ENCODE data around the gene DLL3. TPM values are rescaled to one million over a fixed set of nuclear protein-coding genes. Genes with fewer than 3 reads are reported as not detected.

Gene DLL3
- total RNA-seq, 5 donors from 2014 or later (not counting 1 experiment from before 2014, with no cell fraction given): 0.16 to 0.20 TPM; not detected in 3

DNA sequence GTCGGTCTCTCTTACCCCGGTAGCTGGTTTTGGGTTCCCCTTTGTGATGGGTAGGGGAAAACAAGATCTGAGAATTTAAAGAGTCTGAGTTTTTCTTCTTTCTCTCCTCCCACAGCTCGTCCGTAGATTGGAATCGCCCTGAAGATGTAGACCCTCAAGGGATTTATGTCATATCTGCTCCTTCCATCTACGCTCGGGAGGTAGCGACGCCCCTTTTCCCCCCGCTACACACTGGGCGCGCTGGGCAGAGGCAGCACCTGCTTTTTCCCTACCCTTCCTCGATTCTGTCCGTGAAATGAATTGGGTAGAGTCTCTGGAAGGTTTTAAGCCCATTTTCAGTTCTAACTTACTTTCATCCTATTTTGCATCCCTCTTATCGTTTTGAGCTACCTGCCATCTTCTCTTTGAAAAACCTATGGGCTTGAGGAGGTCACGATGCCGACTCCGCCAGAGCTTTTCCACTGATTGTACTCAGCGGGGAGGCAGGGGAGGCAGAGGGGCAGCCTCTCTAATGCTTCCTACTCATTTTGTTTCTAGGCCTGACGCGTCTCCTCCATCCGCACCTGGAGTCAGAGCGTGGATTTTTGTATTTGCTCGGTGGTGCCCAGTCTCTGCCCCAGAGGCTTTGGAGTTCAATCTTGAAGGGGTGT lies 9.1 kb downstream of the DLL3 start:
- ChIA-PET POLR2A (no interaction called here), CTCF (interaction anchor here in 1 of 2 donors (1.0 kb wide), 1 partner anchor 9 kb away, joined by 3 read pairs; the partner anchor contains the start of gene DLL3)
- Mint-ChIP-seq H3K36me3 (no peaks in the 10 kb centered on the region), H3K27ac (peak overlapping the region in 1 of 2 donors; percentile 52), H3K4me1 (peaks cover 17 to 36% (median 26%) of the 10 kb centered on the region in 3 donors), H3K4me3 (peak overlapping the region; percentile 67 to 82 (median 78)), H3K27me3 (peaks cover 49 to 65% of the 10 kb centered on the region in 2 donors), H3K9me3 (no peaks in the 10 kb centered on the region)
- H3K27ac ChIP-seq (ENCODE audit: low read length): no peak overlapping the region
- DNase-seq: no peak
- H3K27me3 ChIP-seq (replicated peaks in 1 of 2; ENCODE audit: control insufficient read depth in 2 of 2, extremely low read depth in 1 of 2, insufficient read depth in 2 of 2, low read length in 1 of 2): peaks cover 3 to 74% of the 10 kb centered on the region in 2 experiments
- no peaks in the 10 kb centered on the region for H3K9me3 ChIP-seq
- ATAC-seq (replicated peaks in 1 of 4): no peak
- peaks cover 0 to 22% of the 10 kb centered on the region in 2 experiments for H3K4me1 ChIP-seq (ENCODE audit: control insufficient read depth in 1 of 2, extremely low read depth in 1 of 2, insufficient read depth in 2 of 2, low read length in 2 of 2)
- H3K4me3 ChIP-seq (ENCODE audit: control insufficient read depth in 1 of 2, extremely low read depth in 1 of 2, low read length in 1 of 2): peak overlapping the region; percentile 34 to 49
- WGBS (ENCODE audit: insufficient coverage): 71% methylated on average over 10 of the region's 24 CpGs
- H3K36me3 ChIP-seq (ENCODE audit: control insufficient read depth in 2 of 2, extremely low read depth in 1 of 2, insufficient read depth in 1 of 2, low read length in 1 of 2): no peaks in the 10 kb centered on the region

DNA sequence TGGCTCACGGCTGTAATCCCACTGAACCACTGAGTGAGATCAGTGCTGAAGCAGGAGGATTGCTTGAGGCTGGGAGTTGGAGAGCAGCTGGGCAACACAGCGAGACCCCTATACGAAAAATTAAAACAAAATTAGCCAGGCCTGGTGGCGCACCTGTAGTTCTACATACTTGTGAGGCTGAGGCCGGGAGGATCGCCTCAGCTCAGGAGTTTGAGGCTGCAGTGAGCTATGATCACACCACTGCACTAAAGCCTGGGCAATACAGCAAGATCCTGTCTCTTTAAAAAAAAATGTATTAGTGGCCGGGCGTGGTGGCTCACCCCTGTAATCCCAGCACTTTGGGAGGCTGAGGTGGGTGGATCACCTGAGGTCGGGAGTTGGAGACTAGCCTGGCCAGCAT lies 9.9 kb downstream of the DLL3 start:
- no peaks in the 10 kb centered on the region for H3K36me3 ChIP-seq (ENCODE audit: control insufficient read depth in 2 of 2, extremely low read depth in 1 of 2, insufficient read depth in 1 of 2, low read length in 1 of 2)
- 86% methylated on average over 5 of the region's 9 CpGs for WGBS (ENCODE audit: insufficient coverage)
- H3K27me3 ChIP-seq (replicated peaks in 1 of 2; ENCODE audit: control insufficient read depth in 2 of 2, extremely low read depth in 1 of 2, insufficient read depth in 2 of 2, low read length in 1 of 2): peaks cover 3 to 72% of the 10 kb centered on the region in 2 experiments
- CTCF ChIA-PET: no interaction called here
- Mint-ChIP-seq H3K4me3 (peak overlapping the region in 1 of 3 donors; percentile 82), H3K27ac (no peak overlapping the region), H3K36me3 (no peaks in the 10 kb centered on the region), H3K4me1 (peaks cover 12 to 28% (median 18%) of the 10 kb centered on the region in 3 donors), H3K27me3 (peaks cover 46 to 64% of the 10 kb centered on the region in 2 donors), H3K9me3 (no peaks in the 10 kb centered on the region)
- POLR2A ChIA-PET: no interaction called here
- ATAC-seq (replicated peaks in 1 of 4) (no peak), DNase-seq (no peak)
- H3K4me3 ChIP-seq (ENCODE audit: control insufficient read depth in 1 of 2, extremely low read depth in 1 of 2, low read length in 1 of 2): no peak overlapping the region
- H3K4me1 ChIP-seq (ENCODE audit: control insufficient read depth in 1 of 2, extremely low read depth in 1 of 2, insufficient read depth in 2 of 2, low read length in 2 of 2): peaks cover 0 to 17% of the 10 kb centered on the region in 2 experiments
- H3K9me3 ChIP-seq: no peaks in the 10 kb centered on the region
- H3K27ac ChIP-seq (ENCODE audit: low read length): no peak overlapping the region

DNA sequence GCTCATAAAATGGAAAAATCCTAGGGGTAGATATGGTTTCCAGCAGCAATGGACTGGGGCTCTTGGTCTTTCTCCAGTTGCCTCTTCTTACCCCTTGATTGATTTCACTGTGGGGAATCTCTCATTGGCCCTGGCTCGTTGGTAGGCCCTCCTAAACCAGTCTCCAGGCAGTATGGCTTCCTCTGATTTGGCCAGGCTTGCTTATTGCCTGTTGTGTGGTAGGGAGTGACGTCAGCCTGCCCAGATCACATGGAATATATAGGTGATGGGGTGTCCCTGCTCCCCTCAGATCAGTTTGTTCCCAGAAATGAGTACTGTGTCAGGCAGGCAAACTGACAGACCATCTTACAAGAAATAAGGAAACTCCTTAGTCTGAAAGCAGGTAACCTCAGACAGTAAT lies 10.5 kb downstream of the DLL3 start:
- Mint-ChIP-seq H3K4me3 (no peak overlapping the region), H3K4me1 (peaks cover 12 to 23% (median 18%) of the 10 kb centered on the region in 3 donors), H3K27me3 (peaks cover 47 to 64% of the 10 kb centered on the region in 2 donors), H3K27ac (no peak overlapping the region), H3K9me3 (no peaks in the 10 kb centered on the region), H3K36me3 (no peaks in the 10 kb centered on the region)
- ATAC-seq (replicated peaks in 1 of 4): no peak
- POLR2A ChIA-PET: no interaction called here
- WGBS (ENCODE audit: insufficient coverage): no CpG with 5 or more reads among the region's 2 CpGs
- H3K4me3 ChIP-seq (ENCODE audit: control insufficient read depth in 1 of 2, extremely low read depth in 1 of 2, low read length in 1 of 2): no peak overlapping the region
- CTCF ChIA-PET: no interaction called here
- H3K27ac ChIP-seq (ENCODE audit: low read length): no peak overlapping the region
- H3K27me3 ChIP-seq (replicated peaks in 1 of 2; ENCODE audit: control insufficient read depth in 2 of 2, extremely low read depth in 1 of 2, insufficient read depth in 2 of 2, low read length in 1 of 2): peaks cover 6 to 72% of the 10 kb centered on the region in 2 experiments
- DNase-seq: no peak
- H3K4me1 ChIP-seq (ENCODE audit: control insufficient read depth in 1 of 2, extremely low read depth in 1 of 2, insufficient read depth in 2 of 2, low read length in 2 of 2): peaks cover 0 to 17% of the 10 kb centered on the region in 2 experiments
- H3K36me3 ChIP-seq (ENCODE audit: control insufficient read depth in 2 of 2, extremely low read depth in 1 of 2, insufficient read depth in 1 of 2, low read length in 1 of 2): no peaks in the 10 kb centered on the region
- H3K9me3 ChIP-seq: no peaks in the 10 kb centered on the region

DNA sequence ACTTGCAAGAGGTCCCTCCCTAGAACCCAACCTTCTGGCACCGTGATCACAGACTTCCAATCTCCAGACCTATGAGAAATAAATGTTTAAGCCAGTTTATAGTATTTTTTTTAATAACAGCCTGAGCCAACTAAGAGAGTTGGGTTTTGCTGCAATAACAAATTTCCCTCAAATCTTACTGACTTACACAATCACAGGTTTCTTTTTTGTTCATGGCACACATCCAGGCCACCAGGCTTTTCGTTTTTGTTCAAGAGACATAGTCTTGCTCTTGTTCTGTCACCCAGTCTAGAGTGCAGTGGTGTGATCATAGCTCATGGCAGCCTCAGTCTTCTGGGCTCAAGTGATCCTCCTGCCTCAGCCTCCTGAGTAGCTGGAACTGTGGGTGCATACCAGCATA lies 14.2 kb downstream of the DLL3 start:
- Mint-ChIP-seq H3K36me3 (no peaks in the 10 kb centered on the region), H3K4me1 (peaks cover 14 to 19% (median 17%) of the 10 kb centered on the region in 3 donors), H3K9me3 (no peaks in the 10 kb centered on the region), H3K27me3 (peaks cover 41 to 61% of the 10 kb centered on the region in 2 donors), H3K4me3 (no peak overlapping the region), H3K27ac (no peak overlapping the region)
- POLR2A ChIA-PET: no interaction called here
- Histone ChIP-seq H3K4me1 (ENCODE audit: control insufficient read depth in 1 of 2, extremely low read depth in 1 of 2, insufficient read depth in 2 of 2, low read length in 2 of 2) (peaks cover 6 to 17% of the 10 kb centered on the region in 2 experiments), H3K27me3 (replicated peaks in 1 of 2; ENCODE audit: control insufficient read depth in 2 of 2, extremely low read depth in 1 of 2, insufficient read depth in 2 of 2, low read length in 1 of 2) (peaks cover 13 to 73% of the 10 kb centered on the region in 2 experiments), H3K27ac (ENCODE audit: low read length) (no peak overlapping the region), H3K9me3 (no peaks in the 10 kb centered on the region), H3K36me3 (ENCODE audit: control insufficient read depth in 2 of 2, extremely low read depth in 1 of 2, insufficient read depth in 1 of 2, low read length in 1 of 2) (no peaks in the 10 kb centered on the region), H3K4me3 (ENCODE audit: control insufficient read depth in 1 of 2, extremely low read depth in 1 of 2, low read length in 1 of 2) (no peak overlapping the region)
- CTCF ChIA-PET: no interaction called here
- DNase-seq (no peak), ATAC-seq (replicated peaks in 1 of 4) (no peak)
- WGBS (ENCODE audit: insufficient coverage): 17% methylated on average over 1 of the region's 2 CpGs

DNA sequence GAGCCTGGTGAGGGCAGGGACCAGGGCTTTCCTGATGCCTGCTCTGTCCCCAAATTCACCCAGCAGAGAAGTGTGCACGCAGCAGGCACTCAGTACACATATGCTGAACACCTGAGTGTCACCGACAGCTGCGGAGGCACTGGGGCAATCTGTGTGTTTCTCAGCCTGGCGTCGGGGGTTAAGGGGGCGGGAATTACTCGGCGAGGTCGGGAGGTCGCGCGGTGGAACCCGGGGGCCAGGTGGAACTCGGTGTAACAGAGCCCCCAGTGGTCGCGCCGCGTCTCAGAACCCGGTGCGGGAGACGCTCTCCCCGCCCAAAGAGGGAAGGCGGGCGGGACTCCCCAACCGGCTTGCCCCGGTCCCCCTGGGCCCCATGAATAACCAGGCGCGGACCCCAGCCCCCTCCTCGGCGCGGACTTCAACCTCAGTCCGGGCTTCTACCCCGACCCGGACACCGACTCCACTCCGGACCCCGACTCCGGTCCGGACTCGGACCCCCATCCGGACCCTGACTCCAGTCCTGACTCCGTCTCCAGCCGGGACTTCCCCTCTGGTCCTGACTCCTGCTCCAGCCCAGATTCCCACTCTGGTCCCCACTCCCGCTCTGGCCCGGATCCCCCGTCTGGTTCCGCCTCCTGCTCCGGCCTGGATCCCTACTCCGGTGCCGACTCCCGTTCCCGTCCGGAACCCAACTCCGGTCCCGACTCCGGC lies 16.2 kb downstream of the DLL3 start, which contains the start of gene SELENOV:
SELENOV (plus strand) TSS at position 300 of the 711 bp plus-strand sequence; CDS start at position 374, 74 bp downstream.
- H3K36me3 Mint-ChIP-seq: no peaks in the 10 kb centered on the region
- no peaks in the 10 kb centered on the region for H3K9me3 ChIP-seq
- CTCF ChIA-PET: no interaction called here
- 4% methylated on average over 56 of the region's 56 CpGs for WGBS (ENCODE audit: insufficient coverage)
- H3K36me3 ChIP-seq (ENCODE audit: control insufficient read depth in 2 of 2, extremely low read depth in 1 of 2, insufficient read depth in 1 of 2, low read length in 1 of 2): no peaks in the 10 kb centered on the region
- H3K4me1 Mint-ChIP-seq: peaks cover 13 to 15% (median 14%) of the 10 kb centered on the region in 3 donors
- DNase-seq (peak in 11 of 35 experiments; percentile 10 to 43 (median 23)), ATAC-seq (replicated peaks in 1 of 4) (peak; percentile 63 to 78 (median 72))
- H3K4me1 ChIP-seq (ENCODE audit: control insufficient read depth in 1 of 2, extremely low read depth in 1 of 2, insufficient read depth in 2 of 2, low read length in 2 of 2): peaks cover 6 to 17% of the 10 kb centered on the region in 2 experiments
- no peak within 1 kb of the TSS for H3K27ac ChIP-seq (ENCODE audit: low read length)
- POLR2A ChIA-PET: no interaction called here
- peaks cover 31 to 52% of the 10 kb centered on the region in 2 donors for H3K27me3 Mint-ChIP-seq
- no peaks in the 10 kb centered on the region for H3K9me3 Mint-ChIP-seq
- H3K4me3 Mint-ChIP-seq: peak within 1 kb of the TSS; percentile 68 to 83 (median 75)
- H3K27ac Mint-ChIP-seq: no peak within 1 kb of the TSS
- peaks cover 10 to 74% of the 10 kb centered on the region in 2 experiments for H3K27me3 ChIP-seq (replicated peaks in 1 of 2; ENCODE audit: control insufficient read depth in 2 of 2, extremely low read depth in 1 of 2, insufficient read depth in 2 of 2, low read length in 1 of 2)
- peak within 1 kb of the TSS; percentile 35 to 63 for H3K4me3 ChIP-seq (ENCODE audit: control insufficient read depth in 1 of 2, extremely low read depth in 1 of 2, low read length in 1 of 2)

DNA sequence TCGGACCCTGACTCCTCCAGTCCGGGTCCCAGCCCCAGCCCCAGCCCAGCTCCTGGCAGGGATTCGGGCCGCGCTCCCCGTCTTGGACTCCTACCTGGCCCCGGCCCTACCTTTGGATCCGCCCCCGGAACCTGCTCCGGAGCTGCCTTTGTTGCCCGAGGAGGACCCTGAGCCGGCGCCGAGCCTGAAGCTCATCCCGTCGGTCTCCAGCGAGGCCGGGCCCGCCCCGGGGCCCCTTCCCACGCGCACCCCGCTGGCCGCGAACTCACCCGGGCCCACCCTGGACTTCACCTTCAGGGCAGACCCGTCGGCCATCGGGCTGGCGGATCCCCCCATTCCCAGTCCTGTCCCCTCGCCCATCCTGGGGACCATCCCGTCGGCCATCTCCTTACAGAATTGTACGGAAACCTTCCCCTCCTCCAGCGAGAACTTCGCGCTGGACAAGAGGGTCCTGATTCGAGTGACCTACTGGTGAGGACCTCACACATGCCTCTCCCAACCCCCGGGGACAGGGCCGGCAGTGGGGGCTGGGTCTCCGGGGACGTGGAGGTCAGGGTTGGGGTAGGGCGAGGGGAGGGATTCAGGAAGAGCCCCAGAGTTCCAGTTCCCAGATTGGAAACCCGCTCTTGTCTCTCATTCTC lies 16.9 kb downstream of the DLL3 start:
- peaks cover 6 to 17% of the 10 kb centered on the region in 2 experiments for H3K4me1 ChIP-seq (ENCODE audit: control insufficient read depth in 1 of 2, extremely low read depth in 1 of 2, insufficient read depth in 2 of 2, low read length in 2 of 2)
- CTCF ChIA-PET: interaction anchor here in 1 of 2 donors (0.8 kb wide), 1 partner anchor 17 kb away, joined by 3 read pairs; the partner anchor contains the start of gene EID2B
- Mint-ChIP-seq H3K27me3 (peaks cover 31 to 49% of the 10 kb centered on the region in 2 donors), H3K4me1 (peaks cover 13 to 15% (median 14%) of the 10 kb centered on the region in 3 donors), H3K9me3 (no peaks in the 10 kb centered on the region), H3K36me3 (no peaks in the 10 kb centered on the region), H3K27ac (no peak overlapping the region), H3K4me3 (peak overlapping the region; percentile 67 to 83 (median 75))
- peaks cover 10 to 74% of the 10 kb centered on the region in 2 experiments for H3K27me3 ChIP-seq (replicated peaks in 1 of 2; ENCODE audit: control insufficient read depth in 2 of 2, extremely low read depth in 1 of 2, insufficient read depth in 2 of 2, low read length in 1 of 2)
- peak; percentile 36 to 72 (median 58) for ATAC-seq (replicated peaks in 1 of 4)
- peak in 7 of 35 experiments; percentile 11 to 37 (median 25) for DNase-seq
- no peaks in the 10 kb centered on the region for H3K9me3 ChIP-seq
- POLR2A ChIA-PET: no interaction called here
- WGBS (ENCODE audit: insufficient coverage): 9% methylated on average over 31 of the region's 44 CpGs
- H3K4me3 ChIP-seq (ENCODE audit: control insufficient read depth in 1 of 2, extremely low read depth in 1 of 2, low read length in 1 of 2): peak overlapping the region; percentile 35 to 63
- no peaks in the 10 kb centered on the region for H3K36me3 ChIP-seq (ENCODE audit: control insufficient read depth in 2 of 2, extremely low read depth in 1 of 2, insufficient read depth in 1 of 2, low read length in 1 of 2)
- H3K27ac ChIP-seq (ENCODE audit: low read length): no peak overlapping the region

All from T-cell (primary cell).